Tibial nerve (tissue), 4 donors: Measurements from ENCODE around the gene ABL2.
"Not testable (repeated sequence)": the region's sequence is repeated elsewhere in the genome, so short reads cannot be mapped to it uniquely, and the experiment has no call there.

ENCODE experiments used
- EP300 ChIP-seq, 2 donors: sonication (generic); formaldehyde crosslinking; IDR thresholded peaks; one replicate each; pipeline ENCODE4 v1.6.1; 2017; ENCODE audit warnings: antibody characterized with exemption in 2 of 2, mild to moderate bottlenecking in 1 of 2
- POLR2A ChIP-seq, 2 donors: fragments of 450-650 bp; IDR thresholded peaks; one replicate each; pipeline ENCODE4 v1.6.1; 2017; ENCODE audit warnings: antibody characterized with exemption in 2 of 2, mild to moderate bottlenecking in 2 of 2, moderate library complexity in 2 of 2
- TF ChIP-seq, protein P1 (sequence below), 5 experiments: fragments of 200-600 bp in 3 of 5; fragments of 450-650 bp in 2 of 5; sonication (generic) in 3 of 5; IDR thresholded peaks; one replicate each; pipeline ENCODE4 v1.5.1; 2016 to 2019; ENCODE audit warnings: antibody characterized with exemption in 5 of 5, mild to moderate bottlenecking in 3 of 5, moderate library complexity in 2 of 5

DNA sequence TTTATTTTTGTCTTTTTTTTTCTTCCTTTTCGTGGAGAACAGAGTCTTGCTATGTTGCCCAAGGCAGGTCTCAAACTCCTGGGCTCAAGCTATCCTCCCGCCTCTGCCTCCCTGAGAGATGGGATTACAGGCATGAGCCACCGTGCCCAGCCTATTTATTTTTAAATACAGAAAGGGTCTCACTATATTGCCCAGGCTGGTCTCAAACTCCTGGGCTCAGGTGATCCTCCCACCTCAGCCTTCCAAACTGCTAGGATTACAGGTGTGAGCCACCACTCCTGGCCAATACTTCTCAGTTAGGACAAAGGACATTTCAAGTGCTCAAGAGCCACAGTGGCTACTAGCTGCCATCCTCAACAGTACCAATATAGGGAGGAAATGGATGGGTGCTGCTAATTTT is 16.2 kb downstream of the ABL2 start:
- TF ChIP-seq, protein P1, sequence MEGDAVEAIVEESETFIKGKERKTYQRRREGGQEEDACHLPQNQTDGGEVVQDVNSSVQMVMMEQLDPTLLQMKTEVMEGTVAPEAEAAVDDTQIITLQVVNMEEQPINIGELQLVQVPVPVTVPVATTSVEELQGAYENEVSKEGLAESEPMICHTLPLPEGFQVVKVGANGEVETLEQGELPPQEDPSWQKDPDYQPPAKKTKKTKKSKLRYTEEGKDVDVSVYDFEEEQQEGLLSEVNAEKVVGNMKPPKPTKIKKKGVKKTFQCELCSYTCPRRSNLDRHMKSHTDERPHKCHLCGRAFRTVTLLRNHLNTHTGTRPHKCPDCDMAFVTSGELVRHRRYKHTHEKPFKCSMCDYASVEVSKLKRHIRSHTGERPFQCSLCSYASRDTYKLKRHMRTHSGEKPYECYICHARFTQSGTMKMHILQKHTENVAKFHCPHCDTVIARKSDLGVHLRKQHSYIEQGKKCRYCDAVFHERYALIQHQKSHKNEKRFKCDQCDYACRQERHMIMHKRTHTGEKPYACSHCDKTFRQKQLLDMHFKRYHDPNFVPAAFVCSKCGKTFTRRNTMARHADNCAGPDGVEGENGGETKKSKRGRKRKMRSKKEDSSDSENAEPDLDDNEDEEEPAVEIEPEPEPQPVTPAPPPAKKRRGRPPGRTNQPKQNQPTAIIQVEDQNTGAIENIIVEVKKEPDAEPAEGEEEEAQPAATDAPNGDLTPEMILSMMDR (IDR thresholded peaks at IDR 0.05), result not testable (repeated sequence)
- TF ChIP-seq EP300, POLR2A (IDR thresholded peaks at IDR 0.05): not testable (repeated sequence)
